Measurements from ENCODE around the gene AK5. TPM values are rescaled to one million over a fixed set of nuclear protein-coding genes. Genes with fewer than 3 reads are reported as not detected.

Gene AK5
- total and polyA plus RNA-seq, 2 experiments from 2014 or later = 8.8 to 12.2 TPM

- no peak overlapping the region for H3K4me2 ChIP-seq
- H3K27ac ChIP-seq (ENCODE audit: low read depth) = no peak overlapping the region
- no peaks in the 10 kb centered on the region for H3K4me1 Mint-ChIP-seq
- no peaks in the 10 kb centered on the region for H3K36me3 ChIP-seq (ENCODE audit: insufficient read depth)
- peaks cover 6% of the 10 kb centered on the region; the same call in 2 of the 3 replicates for H3K9me3 Mint-ChIP-seq
- no peaks in the 10 kb centered on the region for H4K20me1 ChIP-seq (replicated peaks; ENCODE audit: insufficient read depth)
- no peaks in the 10 kb centered on the region for H3F3A ChIP-seq (replicated peaks; ENCODE audit: low read depth)
- no peak overlapping the region for H3K4me3 Mint-ChIP-seq
- no peaks in the 10 kb centered on the region for H3K27me3 Mint-ChIP-seq (ENCODE audit: insufficient read depth, low read depth, poor library complexity)
- H2AFZ ChIP-seq = no peak overlapping the region
- H3K27ac Mint-ChIP-seq = no peak overlapping the region
- TF ChIP-seq ZNF114 (CRISPR knock-in tag; IDR thresholded peaks at IDR 0.05) = no peak
- no peak for TF ChIP-seq POLR2AphosphoS5 (IDR thresholded peaks at IDR 0.05; ENCODE audit: low read depth)
- no peak for TF ChIP-seq EZH2 (IDR thresholded peaks at IDR 0.05; ENCODE audit: low read depth, unreplicated experiment)
- TF ChIP-seq CTCF (conservative IDR thresholded peaks at IDR 0.05; ENCODE audit: low read depth in 2 of 2) = no peak
- TF ChIP-seq STAT1 (IDR thresholded peaks at IDR 0.05; ENCODE audit: unreplicated experiment) = no peak
- no peak for TF ChIP-seq ZNF462 (CRISPR knock-in tag; IDR thresholded peaks at IDR 0.05)
- no peak for TF ChIP-seq CREB1 (CRISPR knock-in tag; IDR thresholded peaks at IDR 0.05; ENCODE audit: low read depth)
- no peak for TF ChIP-seq ZNF331 (CRISPR knock-in tag; IDR thresholded peaks at IDR 0.05; ENCODE audit: low read depth)
- TF ChIP-seq ETS1 (IDR thresholded peaks at IDR 0.05) = no peak
- no peak for TF ChIP-seq EZH2phosphoT487 (IDR thresholded peaks at IDR 0.05; ENCODE audit: unreplicated experiment)
- no peak for TF ChIP-seq REST (IDR thresholded peaks at IDR 0.05; ENCODE audit: unreplicated experiment)
- no peak for TF ChIP-seq NANOG (IDR thresholded peaks at IDR 0.05; ENCODE audit: borderline replicate concordance)
- no peak for TF ChIP-seq JUNB (IDR thresholded peaks at IDR 0.05; ENCODE audit: unreplicated experiment)
- H3K79me2 ChIP-seq (replicated peaks; ENCODE audit: insufficient read depth) = no peaks in the 10 kb centered on the region
- H3K4me1 ChIP-seq (ENCODE audit: insufficient read depth) = no peaks in the 10 kb centered on the region
- peaks cover 6% of the 10 kb centered on the region for H3K36me3 Mint-ChIP-seq (ENCODE audit: low read depth)
- no peak for DNase-seq (ENCODE audit: low spot score)
- H3K9me2 ChIP-seq (ENCODE audit: insufficient read depth) = no peaks in the 10 kb centered on the region
- H3K27me3 ChIP-seq (ENCODE audit: insufficient read depth) = no peaks in the 10 kb centered on the region
- no peak overlapping the region for H3K4me3 ChIP-seq
- ATAC-seq = no peak
Measured at GRCh38 chr1:77499466-77499865, 217.6 kb downstream of the AK5 start.

Measured in GM23338 (cell line).